OCI-LY7 (cell line): ENCODE measurements around the gene CFP.

Experiments
- EZH2phosphoT487 ChIP-seq: fragments of 200-600 bp; sonication (generic); IDR thresholded peaks from 2 replicates; pipeline ENCODE4 v1.6.1; 2018; ENCODE audit warnings: low read depth, borderline replicate concordance, mild to moderate bottlenecking, mixed run types, antibody characterized with exemption, low read length, moderate library complexity, mixed read lengths
- TF ChIP-seq, protein P1 (sequence below): fragments of 200-600 bp; sonication (generic); conservative IDR thresholded peaks from 2 replicates; pipeline ENCODE4 v1.5.1; 2014; ENCODE audit warnings: mild to moderate bottlenecking, antibody characterized with exemption, low read length, moderate library complexity, mixed read lengths

DNA sequence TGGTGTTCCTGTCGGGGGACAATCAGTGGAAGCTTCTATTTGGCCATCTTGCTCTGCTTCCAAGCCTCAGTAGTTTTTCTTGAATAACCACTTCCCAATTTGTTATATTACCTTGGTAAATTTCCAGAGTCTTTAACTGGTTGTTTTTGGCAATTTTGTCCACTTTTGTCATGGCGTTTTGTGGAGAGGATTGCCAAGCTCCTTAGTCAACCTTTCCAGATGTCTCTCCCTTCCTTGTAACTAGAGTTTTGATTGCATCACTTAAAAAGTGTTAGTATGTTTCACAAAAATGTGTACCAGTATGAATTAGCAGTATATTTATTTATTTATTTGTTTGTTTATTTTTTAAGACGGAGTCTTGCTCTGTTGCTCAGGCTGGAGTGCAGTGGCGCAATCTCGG is 45.0 kb upstream of the CFP start:
- TF ChIP-seq, protein P1, sequence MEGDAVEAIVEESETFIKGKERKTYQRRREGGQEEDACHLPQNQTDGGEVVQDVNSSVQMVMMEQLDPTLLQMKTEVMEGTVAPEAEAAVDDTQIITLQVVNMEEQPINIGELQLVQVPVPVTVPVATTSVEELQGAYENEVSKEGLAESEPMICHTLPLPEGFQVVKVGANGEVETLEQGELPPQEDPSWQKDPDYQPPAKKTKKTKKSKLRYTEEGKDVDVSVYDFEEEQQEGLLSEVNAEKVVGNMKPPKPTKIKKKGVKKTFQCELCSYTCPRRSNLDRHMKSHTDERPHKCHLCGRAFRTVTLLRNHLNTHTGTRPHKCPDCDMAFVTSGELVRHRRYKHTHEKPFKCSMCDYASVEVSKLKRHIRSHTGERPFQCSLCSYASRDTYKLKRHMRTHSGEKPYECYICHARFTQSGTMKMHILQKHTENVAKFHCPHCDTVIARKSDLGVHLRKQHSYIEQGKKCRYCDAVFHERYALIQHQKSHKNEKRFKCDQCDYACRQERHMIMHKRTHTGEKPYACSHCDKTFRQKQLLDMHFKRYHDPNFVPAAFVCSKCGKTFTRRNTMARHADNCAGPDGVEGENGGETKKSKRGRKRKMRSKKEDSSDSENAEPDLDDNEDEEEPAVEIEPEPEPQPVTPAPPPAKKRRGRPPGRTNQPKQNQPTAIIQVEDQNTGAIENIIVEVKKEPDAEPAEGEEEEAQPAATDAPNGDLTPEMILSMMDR: no peak
- TF ChIP-seq EZH2phosphoT487: no peak
